Activated T-cell treated with anti-CD3 and anti-CD28 coated beads, Interleukin-2, amount 50 U/mL, for 48 hours (primary cell): ENCODE data around the gene GNA14.

Experiments
- DNase-seq, 2 experiments: peaks; one replicate each; pipeline ENCODE4 v3.0.0-alpha.2; 2020

The GNA14 gene

GRCh38 chr9:77384406-77384805 lies 263.7 kb downstream of the GNA14 start:
- DNase-seq = no peak

DNA sequence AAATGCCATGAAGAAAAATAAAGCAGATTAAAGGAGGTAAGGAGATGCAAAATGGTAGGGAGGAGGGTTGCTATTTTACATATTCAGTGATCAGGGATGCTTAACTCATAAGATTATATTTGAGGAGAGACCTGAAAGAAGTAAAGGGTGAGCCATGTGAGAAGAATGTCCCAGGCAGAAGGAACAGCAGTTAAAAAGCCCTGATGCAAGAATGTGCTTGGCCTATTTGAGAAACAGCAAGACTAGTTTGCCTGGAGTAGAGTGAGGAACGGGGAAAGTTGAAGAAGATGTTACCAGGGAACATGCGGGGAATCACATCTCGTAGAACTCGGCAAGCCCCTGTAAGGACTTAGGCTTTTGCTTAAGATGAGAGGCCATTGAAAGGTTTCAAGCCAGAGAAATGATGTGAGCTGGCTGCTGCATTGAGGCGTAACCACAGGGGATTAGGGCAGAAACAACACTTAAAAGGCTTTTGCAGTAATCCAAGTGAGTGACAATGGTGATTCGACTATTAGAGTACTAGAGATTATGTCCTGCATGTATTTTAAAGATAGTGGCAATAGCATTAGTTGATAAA lies 272.1 kb downstream of the GNA14 start:
- DNase-seq = no peak

DNA sequence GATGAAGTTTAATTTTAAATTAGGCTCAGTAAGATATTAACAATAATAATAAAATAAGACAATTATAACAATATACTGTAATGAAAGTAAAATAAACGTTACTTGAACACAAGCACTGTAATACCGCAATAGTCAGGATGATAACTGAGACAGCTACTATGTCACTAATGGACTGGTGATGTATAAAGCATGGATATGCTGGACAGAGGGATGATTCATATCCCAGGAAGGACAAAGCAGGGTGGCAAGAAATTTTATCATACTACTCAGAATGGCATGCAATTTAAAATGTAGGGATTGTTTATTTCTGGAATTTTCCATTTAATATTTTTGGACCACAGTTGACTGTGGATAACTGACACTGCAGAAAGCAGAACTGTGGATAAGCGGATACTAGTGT lies 273.9 kb downstream of the GNA14 start:
- DNase-seq = no peak
